SK-N-SH (cell line): ENCODE data around the gene GUCA1A. TPM values are rescaled to one million over a fixed set of nuclear protein-coding genes. Genes with fewer than 3 reads are reported as not detected.

Experiments used
- CTCF ChIA-PET: fragments of 300-600, 350-600 bp; formaldehyde crosslinking; extraction: SDS; loops from one replicate; lab custom pipeline; 2021; lab: Yijun Ruan, JAX
- POLR2A ChIA-PET: fragments of 350-600 bp; sonication (Branson Sonifier 250); formaldehyde crosslinking; extraction: SDS; loops from one replicate; lab custom pipeline; 2020; ENCODE audit warnings: antibody characterized with exemption, inconsistent platforms; lab: Yijun Ruan, JAX
- DNase-seq: peaks from one replicate; pipeline ENCODE4 v3.0.0; 2012
- H2AFZ ChIP-seq: fragments of 200-600 bp; sonication (generic); 2 replicates; pipeline ENCODE4 v1.8.1; 2016; ENCODE audit warnings: antibody characterized with exemption, mild to moderate bottlenecking, low read depth
- H3F3A ChIP-seq: fragments of 200-600 bp; sonication (generic); replicated peaks from 2 replicates; pipeline ENCODE3; 2016; ENCODE audit warnings: antibody characterized with exemption, mild to moderate bottlenecking; ENCODE audit not compliant: insufficient read depth
- H3K27ac ChIP-seq, 2 experiments: fragments of 200-500 bp in 1 of 2; fragments of 200-600 bp in 1 of 2; sonication (Bioruptor generic) in 1 of 2; sonication (generic), shearing (Covaris generic) in 1 of 2; 2 replicates each; pipeline versions ENCODE4 v1.5.1 to v1.6.1; 2014 to 2016; ENCODE audit warnings: low read depth in 2 of 2, inconsistent platforms in 1 of 2, low read length in 1 of 2, mild to moderate bottlenecking in 1 of 2, mixed read lengths in 1 of 2
- H3K27me3 ChIP-seq: fragments of 200-600 bp; sonication (generic), shearing (Covaris generic); 2 replicates; pipeline ENCODE4 v1.6.1; 2016; ENCODE audit warnings: mixed run types; ENCODE audit not compliant: insufficient read depth
- H3K36me3 ChIP-seq, 2 experiments: fragments of 200-500 bp in 1 of 2; fragments of 200-600 bp in 1 of 2; sonication (Bioruptor generic) in 1 of 2; sonication (generic) in 1 of 2; replicated peaks in 1 of 2; 2 replicates each; pipeline versions ENCODE3 to v1.5.1; 2014 to 2016; ENCODE audit warnings: low read length in 1 of 2, mild to moderate bottlenecking in 1 of 2; ENCODE audit not compliant: insufficient read depth in 2 of 2, control insufficient read depth in 1 of 2
- H3K4me1 ChIP-seq, 2 experiments: fragments of 200-500 bp in 1 of 2; fragments of 200-600 bp in 1 of 2; sonication (Bioruptor generic) in 1 of 2; sonication (generic), shearing (Covaris generic) in 1 of 2; 2 replicates each; pipeline versions ENCODE4 v1.5.1 to v1.6.1; 2014 to 2016; ENCODE audit warnings: low read depth in 1 of 2, low read length in 1 of 2, mixed run types in 1 of 2; ENCODE audit not compliant: insufficient read depth in 2 of 2, control insufficient read depth in 1 of 2
- H3K4me2 ChIP-seq: fragments of 200-600 bp; sonication (generic), shearing (Covaris generic); 2 replicates; pipeline ENCODE4 v1.6.1; 2017; ENCODE audit warnings: mixed run types
- H3K4me3 ChIP-seq, 2 experiments: fragments of 200-500 bp in 1 of 2; fragments of 200-600 bp in 1 of 2; sonication (Bioruptor generic) in 1 of 2; sonication (generic), shearing (Covaris generic) in 1 of 2; 2 replicates each; pipeline versions ENCODE4 v1.5.1 to v1.8.1; 2014 to 2016; ENCODE audit warnings: low read depth in 2 of 2, inconsistent platforms in 1 of 2, low read length in 1 of 2, mild to moderate bottlenecking in 1 of 2, mixed read lengths in 1 of 2, moderate library complexity in 1 of 2
- H3K79me2 ChIP-seq: fragments of 200-600 bp; sonication (generic); 2 replicates; pipeline ENCODE4 v1.8.1; 2017; ENCODE audit warnings: mild to moderate bottlenecking; ENCODE audit not compliant: insufficient read depth
- H3K9ac ChIP-seq: fragments of 200-600 bp; sonication (generic); 2 replicates; pipeline ENCODE4 v1.6.1; 2017; ENCODE audit warnings: mixed run types
- H3K9me2 ChIP-seq: fragments of 200-600 bp; sonication (generic); 2 replicates; pipeline ENCODE4 v1.6.1; 2017; ENCODE audit warnings: mixed run types
- H3K9me3 ChIP-seq: fragments of 200-600 bp; sonication (generic); 2 replicates; pipeline ENCODE4 v1.6.1; 2017; ENCODE audit warnings: mixed run types, mild to moderate bottlenecking, moderate library complexity
- H4K20me1 ChIP-seq: fragments of 200-600 bp; sonication (generic); 2 replicates; pipeline ENCODE4 v1.6.1; 2017; ENCODE audit warnings: mild to moderate bottlenecking, mixed run types; ENCODE audit not compliant: insufficient read depth
- CHD2 ChIP-seq: fragments of 150-350 bp; IDR thresholded peaks from 2 replicates; pipeline ENCODE4 v1.6.1; 2018; ENCODE audit warnings: low read length; ENCODE audit not compliant: partially characterized antibody
- EZH2phosphoT487 ChIP-seq: fragments of 200-600 bp; sonication (generic); IDR thresholded peaks from 2 replicates; pipeline ENCODE4 v1.6.1; 2017; ENCODE audit warnings: low read depth, mixed run types, mild to moderate bottlenecking, antibody characterized with exemption, moderate library complexity, borderline replicate concordance
- FOXJ3 ChIP-seq: sonication (generic); formaldehyde crosslinking; IDR thresholded peaks from 2 replicates; pipeline ENCODE4 v1.5.1; 2020; ENCODE audit warnings: mild to moderate bottlenecking, missing genetic modification reagents
- FOXM1 ChIP-seq: IDR thresholded peaks from 2 replicates; pipeline ENCODE4 v1.4.0; 2012; ENCODE audit warnings: low read depth, mild to moderate bottlenecking
- GABPA ChIP-seq: IDR thresholded peaks from 2 replicates; pipeline ENCODE4 v1.4.0; 2012; ENCODE audit warnings: low read depth, mild to moderate bottlenecking
- JUND ChIP-seq: IDR thresholded peaks from 2 replicates; pipeline ENCODE4 v1.4.0; 2012
- MEF2A ChIP-seq: IDR thresholded peaks from 2 replicates; pipeline ENCODE4 v1.4.0; 2012; ENCODE audit warnings: low read depth, borderline replicate concordance
- NFIC ChIP-seq: IDR thresholded peaks from 2 replicates; pipeline ENCODE4 v1.4.0; 2012; ENCODE audit warnings: borderline replicate concordance
- NRF1 ChIP-seq: IDR thresholded peaks from 2 replicates; pipeline ENCODE4 v1.6.1; 2012; ENCODE audit warnings: low read depth, mild to moderate bottlenecking, low read length
- POLR2AphosphoS5 ChIP-seq: IDR thresholded peaks from 2 replicates; pipeline ENCODE4 v1.6.1; 2012; ENCODE audit warnings: low read depth, low read length
- RXRA ChIP-seq: IDR thresholded peaks from 2 replicates; pipeline ENCODE4 v1.4.0; 2012; ENCODE audit warnings: low read depth, mild to moderate bottlenecking, borderline replicate concordance
- TAF1 ChIP-seq: IDR thresholded peaks from 2 replicates; pipeline ENCODE4 v1.6.1; 2012; ENCODE audit warnings: low read depth, mild to moderate bottlenecking, low read length, moderate library complexity, borderline replicate concordance
- TEAD4 ChIP-seq: IDR thresholded peaks from 2 replicates; pipeline ENCODE4 v1.4.0; 2012; ENCODE audit warnings: mild to moderate bottlenecking, borderline replicate concordance; ENCODE audit not compliant: insufficient read depth
- WGBS: methylation state at CpG from one replicate; pipeline ENCODE4 v1.1.6; 2017; ENCODE audit warnings: low lambda C conversion rate; 5-methylcytosine and 5-hydroxymethylcytosine counted together
- polyA plus RNA-seq, 3 experiments: library from polyadenylated mRNA; depleted of rRNA; stranded (reverse); fragments of >200 nt; gene quantifications; 2 replicates each; pipeline ENCODE4 v1.2.3, GENCODE V29; 2012
- TF ChIP-seq, protein P1 (sequence below): IDR thresholded peaks from 2 replicates; pipeline ENCODE4 v1.4.0; 2012; ENCODE audit warnings: low read depth, borderline replicate concordance
- TF ChIP-seq, protein P2 (sequence below): fragments of 150-350 bp; IDR thresholded peaks from 2 replicates; pipeline ENCODE4 v1.6.1; 2017; ENCODE audit warnings: antibody characterized with exemption, low read length, low read depth, borderline replicate concordance

GUCA1A gene
- polyA plus RNA-seq, 1 of the 3 experiments (the other 2 are of a cell fraction) = 0.77 TPM

DNA sequence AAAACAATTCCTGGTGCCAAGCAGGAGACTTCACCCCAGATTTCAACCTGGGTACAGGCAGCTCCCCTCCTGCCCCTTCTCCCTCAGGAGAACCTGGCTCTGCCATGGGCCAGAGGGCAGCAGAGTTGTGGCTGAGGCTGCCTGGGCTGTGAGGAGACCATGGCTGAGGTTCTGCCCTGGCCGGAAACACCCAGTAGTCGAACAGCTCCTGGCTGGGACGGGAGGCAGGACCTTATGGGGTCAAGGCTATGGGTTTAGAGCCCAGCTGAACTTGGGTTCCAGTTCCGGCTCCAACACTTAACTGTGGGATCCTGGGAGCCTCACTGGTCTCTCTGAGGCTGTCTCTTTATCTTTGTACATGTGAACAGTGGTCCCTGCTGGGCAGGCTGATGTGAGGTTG, 39.2 kb upstream of the GUCA1A start:
- Histone ChIP-seq H3K9me3 (no peaks in the 10 kb centered on the region), H3F3A (no peaks in the 10 kb centered on the region), H3K79me2 (no peaks in the 10 kb centered on the region), H4K20me1 (no peaks in the 10 kb centered on the region), H3K4me3 (no peak overlapping the region), H3K9me2 (no peaks in the 10 kb centered on the region), H3K9ac (no peak overlapping the region), H3K27me3 (no peaks in the 10 kb centered on the region), H3K4me2 (no peak overlapping the region), H3K4me1 (peaks cover 15 to 18% of the 10 kb centered on the region in 2 experiments; a peak in 3 of 4 replicates), H3K27ac (no peak overlapping the region), H2AFZ (no peak overlapping the region), H3K36me3 (no peaks in the 10 kb centered on the region)
- DNase-seq = no peak
- no CpG with 5 or more reads among the region's 4 CpGs for WGBS
- POLR2A ChIA-PET = interaction anchor here (0.7 kb wide), 1 partner anchor 27 kb away, joined by 5 read pairs; no protein-coding TSS in a partner anchor
- TF ChIP-seq FOXJ3 (CRISPR knock-in tag) (no peak), FOXM1 (no peak), GABPA (no peak), TAF1 (no peak), NFIC (no peak), TEAD4 (no peak), NRF1 (no peak), JUND (no peak), EZH2phosphoT487 (no peak), CHD2 (no peak), MEF2A (no peak)
- TF ChIP-seq, protein P1, sequence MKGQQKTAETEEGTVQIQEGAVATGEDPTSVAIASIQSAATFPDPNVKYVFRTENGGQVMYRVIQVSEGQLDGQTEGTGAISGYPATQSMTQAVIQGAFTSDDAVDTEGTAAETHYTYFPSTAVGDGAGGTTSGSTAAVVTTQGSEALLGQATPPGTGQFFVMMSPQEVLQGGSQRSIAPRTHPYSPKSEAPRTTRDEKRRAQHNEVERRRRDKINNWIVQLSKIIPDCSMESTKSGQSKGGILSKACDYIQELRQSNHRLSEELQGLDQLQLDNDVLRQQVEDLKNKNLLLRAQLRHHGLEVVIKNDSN = no peak
- TF ChIP-seq, protein P2, sequence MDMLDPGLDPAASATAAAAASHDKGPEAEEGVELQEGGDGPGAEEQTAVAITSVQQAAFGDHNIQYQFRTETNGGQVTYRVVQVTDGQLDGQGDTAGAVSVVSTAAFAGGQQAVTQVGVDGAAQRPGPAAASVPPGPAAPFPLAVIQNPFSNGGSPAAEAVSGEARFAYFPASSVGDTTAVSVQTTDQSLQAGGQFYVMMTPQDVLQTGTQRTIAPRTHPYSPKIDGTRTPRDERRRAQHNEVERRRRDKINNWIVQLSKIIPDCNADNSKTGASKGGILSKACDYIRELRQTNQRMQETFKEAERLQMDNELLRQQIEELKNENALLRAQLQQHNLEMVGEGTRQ = no peak
- CTCF ChIA-PET = interaction anchor here (1.1 kb wide), 1 partner anchor 29 kb away, joined by 3 read pairs; no protein-coding TSS in a partner anchor

DNA sequence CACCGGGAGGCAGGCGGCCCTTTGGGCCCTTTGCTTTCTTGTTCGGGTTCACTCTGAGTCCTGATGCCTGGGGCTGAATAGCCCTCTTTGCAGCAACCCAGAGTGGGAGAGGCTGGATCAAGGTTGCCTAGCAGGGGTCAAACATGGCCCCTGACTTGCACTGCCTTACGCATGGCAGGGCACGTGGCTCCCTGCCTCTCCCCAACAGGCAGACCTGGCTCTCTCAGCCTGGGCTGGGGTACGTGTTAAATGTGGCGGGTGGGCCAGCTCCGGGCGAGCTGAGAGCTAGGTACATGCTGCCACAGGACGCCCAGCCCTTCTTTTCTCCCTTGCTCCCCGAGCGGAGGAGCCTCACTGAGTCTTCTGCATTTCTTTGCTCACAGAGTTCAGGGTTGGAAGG, 38.0 kb upstream of the GUCA1A start:
- no peak for DNase-seq
- no peak overlapping the region for H3K4me3 ChIP-seq
- H3K9me2 ChIP-seq = no peaks in the 10 kb centered on the region
- no peak overlapping the region for H3K4me2 ChIP-seq
- no peaks in the 10 kb centered on the region for H3K9me3 ChIP-seq
- 91% methylated on average over 10 of the region's 12 CpGs for WGBS
- no peak overlapping the region for H3K27ac ChIP-seq
- no peaks in the 10 kb centered on the region for H3F3A ChIP-seq
- no peaks in the 10 kb centered on the region for H3K79me2 ChIP-seq
- no peak overlapping the region for H2AFZ ChIP-seq
- CTCF ChIA-PET = interaction anchor here (1.1 to 1.6 kb wide), 4 partner anchors 24 to 60 kb away, joined by 3 to 5 read pairs (median 4); no protein-coding TSS in a partner anchor
- H3K4me1 ChIP-seq = peaks cover 19 to 21% of the 10 kb centered on the region in 2 experiments; a peak in 3 of 4 replicates
- H3K27me3 ChIP-seq = no peaks in the 10 kb centered on the region
- no peak for TF ChIP-seq RXRA
- TF ChIP-seq POLR2AphosphoS5 = no peak
- POLR2A ChIA-PET = no interaction called here
- H3K9ac ChIP-seq = no peak overlapping the region
- H3K36me3 ChIP-seq = no peaks in the 10 kb centered on the region
- no peaks in the 10 kb centered on the region for H4K20me1 ChIP-seq
